Large intestine (tissue), 3 donors: ENCODE measurements around the gene PRR5L. TPM values are rescaled to one million over a fixed set of nuclear protein-coding genes. Genes with fewer than 3 reads are reported as not detected.

Experiments used
- DNase-seq, 2 donors: peaks; one replicate each; pipeline versions ENCODE4 v3.0.0 to v3.0.0-alpha.2; 2013
- H3K27ac ChIP-seq: one replicate; pipeline ENCODE4 v1.5.1; 2013; ENCODE audit warnings: low read length
- H3K27me3 ChIP-seq: 2 replicates; pipeline ENCODE4 v1.6.1; 2013; ENCODE audit warnings: low read length; ENCODE audit not compliant: control insufficient read depth, insufficient read depth
- H3K36me3 ChIP-seq: 2 replicates; pipeline ENCODE4 v1.6.1; 2013; ENCODE audit warnings: low read length; ENCODE audit not compliant: control insufficient read depth, insufficient read depth
- H3K4me1 ChIP-seq: one replicate; pipeline ENCODE4 v1.6.1; 2013; ENCODE audit warnings: low read length; ENCODE audit not compliant: control insufficient read depth, insufficient read depth
- H3K4me3 ChIP-seq: one replicate; pipeline ENCODE4 v1.5.1; 2013; ENCODE audit warnings: low read length
- H3K9me3 ChIP-seq: one replicate; pipeline ENCODE4 v1.6.1; 2013; ENCODE audit warnings: mild to moderate bottlenecking, low read depth, low read length, moderate library complexity; ENCODE audit not compliant: control insufficient read depth
- WGBS: methylation state at CpG from one replicate; pipeline ENCODE4 v1.1.5; 2013; ENCODE audit warnings: low lambda C conversion rate; ENCODE audit not compliant: insufficient coverage; 5-methylcytosine and 5-hydroxymethylcytosine counted together
- polyA plus RNA-seq: library from polyadenylated mRNA; unstranded; fragments of 120-200 nt; gene quantifications from one replicate; pipeline ENCODE4 v1.2.1, GENCODE V29; 2013

Gene PRR5L
- polyA plus RNA-seq, 1 donor = 37.8 TPM

GRCh38 chr11:36388071-36388470 lies 92.0 kb downstream of the PRR5L start:
- DNase-seq = no peak
- Histone ChIP-seq H3K27me3 (no peaks in the 10 kb centered on the region), H3K36me3 (peaks cover 18% of the 10 kb centered on the region), H3K4me1 (no peaks in the 10 kb centered on the region), H3K27ac (no peak overlapping the region), H3K4me3 (no peak overlapping the region), H3K9me3 (no peaks in the 10 kb centered on the region)
- no CpG with 5 or more reads among the region's 2 CpGs for WGBS

- peaks cover 18% of the 10 kb centered on the region for H3K36me3 ChIP-seq
- no peaks in the 10 kb centered on the region for H3K27me3 ChIP-seq
- no peak overlapping the region for H3K4me3 ChIP-seq
- no peaks in the 10 kb centered on the region for H3K4me1 ChIP-seq
- no peak for DNase-seq
- no peaks in the 10 kb centered on the region for H3K9me3 ChIP-seq
- H3K27ac ChIP-seq = no peak overlapping the region
- WGBS = no CpG with 5 or more reads among the region's 7 CpGs
Observed at GRCh38 chr11:36388951-36389350, 92.9 kb downstream of the PRR5L start.

GRCh38 chr11:36389811-36390210 lies 93.7 kb downstream of the PRR5L start:
- Histone ChIP-seq H3K36me3 (peaks cover 27% of the 10 kb centered on the region), H3K9me3 (no peaks in the 10 kb centered on the region), H3K4me1 (peaks cover 3% of the 10 kb centered on the region), H3K27ac (no peak overlapping the region), H3K4me3 (no peak overlapping the region), H3K27me3 (no peaks in the 10 kb centered on the region)
- no peak for DNase-seq
- no CpG with 5 or more reads among the region's 4 CpGs for WGBS

- no peaks in the 10 kb centered on the region for H3K27me3 ChIP-seq
- no peak overlapping the region for H3K4me3 ChIP-seq
- H3K27ac ChIP-seq = no peak overlapping the region
- no peaks in the 10 kb centered on the region for H3K9me3 ChIP-seq
- no peak for DNase-seq
- H3K36me3 ChIP-seq = peaks cover 29% of the 10 kb centered on the region
- WGBS = 50% methylated on average over 2 of the region's 4 CpGs
- peaks cover 3% of the 10 kb centered on the region for H3K4me1 ChIP-seq
Observed at GRCh38 chr11:36390963-36391471, 94.9 kb downstream of the PRR5L start.

GRCh38 chr11:36392196-36392595 lies 96.1 kb downstream of the PRR5L start:
- Histone ChIP-seq H3K4me3 (no peak overlapping the region), H3K9me3 (no peaks in the 10 kb centered on the region), H3K4me1 (peaks cover 3% of the 10 kb centered on the region), H3K27me3 (no peaks in the 10 kb centered on the region), H3K27ac (no peak overlapping the region), H3K36me3 (peaks cover 31% of the 10 kb centered on the region)
- no peak for DNase-seq
- no CpG with 5 or more reads among the region's 2 CpGs for WGBS

GRCh38 chr11:36394056-36394455 lies 98.0 kb downstream of the PRR5L start:
- Histone ChIP-seq H3K27me3 (no peaks in the 10 kb centered on the region), H3K9me3 (no peaks in the 10 kb centered on the region), H3K27ac (no peak overlapping the region), H3K36me3 (peaks cover 43% of the 10 kb centered on the region), H3K4me1 (peaks cover 13% of the 10 kb centered on the region), H3K4me3 (no peak overlapping the region)
- no CpG with 5 or more reads among the region's 2 CpGs for WGBS
- DNase-seq = no peak

- 100% methylated on average over 1 of the region's 3 CpGs for WGBS
- Histone ChIP-seq H3K4me1 (peaks cover 20% of the 10 kb centered on the region), H3K27me3 (no peaks in the 10 kb centered on the region), H3K4me3 (no peak overlapping the region), H3K36me3 (peaks cover 46% of the 10 kb centered on the region), H3K27ac (no peak overlapping the region), H3K9me3 (no peaks in the 10 kb centered on the region)
- DNase-seq = no peak
Observed at GRCh38 chr11:36394926-36395325, 98.8 kb downstream of the PRR5L start.

GRCh38 chr11:36395978-36396736 lies 100.1 kb downstream of the PRR5L start:
- Histone ChIP-seq H3K9me3 (no peaks in the 10 kb centered on the region), H3K36me3 (peaks cover 57% of the 10 kb centered on the region), H3K4me3 (no peak overlapping the region), H3K4me1 (peaks cover 32% of the 10 kb centered on the region), H3K27me3 (no peaks in the 10 kb centered on the region), H3K27ac (no peak overlapping the region)
- no peak for DNase-seq
- WGBS = no CpG with 5 or more reads among the region's 11 CpGs

GRCh38 chr11:36398231-36398953 lies 102.3 kb downstream of the PRR5L start:
- 100% methylated on average over 1 of the region's 21 CpGs for WGBS
- Histone ChIP-seq H3K27me3 (no peaks in the 10 kb centered on the region), H3K4me1 (peaks cover 47% of the 10 kb centered on the region), H3K9me3 (no peaks in the 10 kb centered on the region), H3K36me3 (peaks cover 74% of the 10 kb centered on the region), H3K4me3 (no peak overlapping the region), H3K27ac (peak overlapping the region; percentile 78)
- DNase-seq = no peak

GRCh38 chr11:36399236-36399635 lies 103.1 kb downstream of the PRR5L start:
- Histone ChIP-seq H3K4me1 (peaks cover 50% of the 10 kb centered on the region), H3K27ac (peak overlapping the region; percentile 78), H3K9me3 (no peaks in the 10 kb centered on the region), H3K36me3 (peaks cover 68% of the 10 kb centered on the region), H3K27me3 (no peaks in the 10 kb centered on the region), H3K4me3 (no peak overlapping the region)
- no CpG with 5 or more reads among the region's 4 CpGs for WGBS
- DNase-seq = no peak
